Progenitor cell of endocrine pancreas (in vitro differentiated cells): ENCODE data around the gene MCTP2. TPM values are rescaled to one million over a fixed set of nuclear protein-coding genes. Genes with fewer than 3 reads are reported as not detected.

ENCODE experiments used
- DNase-seq: peaks from one replicate; pipeline ENCODE4 v3.0.0; 2021; ENCODE audit warnings: low spot score; ENCODE audit not compliant: unreplicated experiment
- H3K27ac Mint-ChIP-seq: 2 replicates; pipeline ENCODE4 v1.8.0; 2021; ENCODE audit warnings: mild to moderate bottlenecking, moderate library complexity, mixed read lengths
- H3K27me3 Mint-ChIP-seq: 2 replicates; pipeline ENCODE4 v1.8.0; 2021; ENCODE audit warnings: mixed read lengths
- H3K36me3 Mint-ChIP-seq: 2 replicates; pipeline ENCODE4 v1.8.0; 2022; ENCODE audit warnings: mixed read lengths; ENCODE audit not compliant: insufficient read depth
- H3K4me1 Mint-ChIP-seq: 2 replicates; pipeline ENCODE4 v1.8.0; 2021; ENCODE audit warnings: low read depth, mixed read lengths
- H3K4me3 Mint-ChIP-seq: 2 replicates; pipeline ENCODE4 v1.8.0; 2021; ENCODE audit warnings: low read depth, mild to moderate bottlenecking, moderate library complexity, mixed read lengths
- H3K9me3 Mint-ChIP-seq: 2 replicates; pipeline ENCODE4 v1.8.0; 2021; ENCODE audit warnings: low read depth, mixed read lengths
- total RNA-seq: library from RNA; stranded (reverse); gene quantifications from 2 replicates; pipeline ENCODE4 v1.2.1, GENCODE V29; 2021
- TF ChIP-seq, protein P1 (sequence below): fragments of 200-600 bp; sonication (generic); IDR thresholded peaks from one replicate; pipeline ENCODE4 v1.5.0; 2021; ENCODE audit warnings: antibody characterized with exemption, mild to moderate bottlenecking; ENCODE audit not compliant: unreplicated experiment

The MCTP2 gene
- total RNA-seq, 1 donor from 2014 or later, result 2.6 TPM

DNA sequence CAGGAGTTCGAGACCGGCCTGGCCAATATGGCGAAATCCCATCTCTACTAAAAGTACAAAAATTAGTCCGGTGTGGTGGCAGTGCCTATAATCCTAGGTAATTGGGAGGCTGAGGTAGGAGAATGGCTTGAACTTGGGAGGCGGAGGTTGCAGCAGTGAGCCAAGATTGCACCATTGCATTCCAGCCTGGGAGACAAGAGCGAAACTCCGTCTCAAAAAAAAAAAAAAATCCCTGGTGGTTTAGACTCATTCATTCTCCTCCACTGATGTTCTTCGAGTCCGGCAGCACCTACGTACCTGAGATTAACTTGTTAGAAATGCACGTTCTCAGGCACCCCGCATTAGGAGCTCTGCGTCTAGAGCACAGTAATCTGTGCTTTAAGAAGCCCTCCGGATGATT lies 3.7 kb downstream of the MCTP2 start:
- TF ChIP-seq, protein P1, sequence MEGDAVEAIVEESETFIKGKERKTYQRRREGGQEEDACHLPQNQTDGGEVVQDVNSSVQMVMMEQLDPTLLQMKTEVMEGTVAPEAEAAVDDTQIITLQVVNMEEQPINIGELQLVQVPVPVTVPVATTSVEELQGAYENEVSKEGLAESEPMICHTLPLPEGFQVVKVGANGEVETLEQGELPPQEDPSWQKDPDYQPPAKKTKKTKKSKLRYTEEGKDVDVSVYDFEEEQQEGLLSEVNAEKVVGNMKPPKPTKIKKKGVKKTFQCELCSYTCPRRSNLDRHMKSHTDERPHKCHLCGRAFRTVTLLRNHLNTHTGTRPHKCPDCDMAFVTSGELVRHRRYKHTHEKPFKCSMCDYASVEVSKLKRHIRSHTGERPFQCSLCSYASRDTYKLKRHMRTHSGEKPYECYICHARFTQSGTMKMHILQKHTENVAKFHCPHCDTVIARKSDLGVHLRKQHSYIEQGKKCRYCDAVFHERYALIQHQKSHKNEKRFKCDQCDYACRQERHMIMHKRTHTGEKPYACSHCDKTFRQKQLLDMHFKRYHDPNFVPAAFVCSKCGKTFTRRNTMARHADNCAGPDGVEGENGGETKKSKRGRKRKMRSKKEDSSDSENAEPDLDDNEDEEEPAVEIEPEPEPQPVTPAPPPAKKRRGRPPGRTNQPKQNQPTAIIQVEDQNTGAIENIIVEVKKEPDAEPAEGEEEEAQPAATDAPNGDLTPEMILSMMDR, result no peak
- H3K27ac Mint-ChIP-seq, result no peak overlapping the region
- peaks cover 31% of the 10 kb centered on the region for H3K27me3 Mint-ChIP-seq
- no peak overlapping the region for H3K4me3 Mint-ChIP-seq
- DNase-seq, result no peak
- peaks cover 13% of the 10 kb centered on the region for H3K4me1 Mint-ChIP-seq
- no peaks in the 10 kb centered on the region for H3K9me3 Mint-ChIP-seq
- H3K36me3 Mint-ChIP-seq, result no peaks in the 10 kb centered on the region

DNA sequence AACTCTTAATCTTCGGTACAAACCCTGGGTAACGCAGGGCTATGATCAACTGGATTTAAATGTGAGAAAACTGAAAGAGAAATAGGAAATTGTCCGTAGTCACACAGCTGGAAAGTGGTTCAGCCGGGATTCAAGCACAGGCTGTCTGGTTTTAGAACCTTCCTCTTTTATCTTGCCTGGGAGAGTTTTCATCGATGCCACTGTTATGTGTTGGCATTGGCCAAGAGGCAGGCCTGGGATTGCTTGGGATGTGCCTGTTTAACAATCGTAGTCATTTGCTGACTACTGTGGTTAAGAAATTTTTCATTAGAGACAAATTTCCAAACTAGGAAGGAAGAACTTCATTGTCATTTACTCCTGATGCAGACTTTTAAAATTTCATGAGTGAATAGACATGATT lies 4.3 kb downstream of the MCTP2 start:
- H3K27me3 Mint-ChIP-seq, result peaks cover 25% of the 10 kb centered on the region
- H3K36me3 Mint-ChIP-seq, result no peaks in the 10 kb centered on the region
- no peak overlapping the region for H3K27ac Mint-ChIP-seq
- H3K4me1 Mint-ChIP-seq, result peaks cover 11% of the 10 kb centered on the region
- H3K9me3 Mint-ChIP-seq, result no peaks in the 10 kb centered on the region
- TF ChIP-seq, protein P1, result no peak
- no peak overlapping the region for H3K4me3 Mint-ChIP-seq
- no peak for DNase-seq

GRCh38 chr15:94236608-94237007 lies 5.2 kb downstream of the MCTP2 start:
- Mint-ChIP-seq H3K9me3 (no peaks in the 10 kb centered on the region), H3K27ac (no peak overlapping the region), H3K4me1 (peaks cover 6% of the 10 kb centered on the region), H3K27me3 (peaks cover 21% of the 10 kb centered on the region), H3K36me3 (no peaks in the 10 kb centered on the region), H3K4me3 (no peak overlapping the region)
- TF ChIP-seq, protein P1, result no peak
- DNase-seq, result no peak

GRCh38 chr15:94237903-94238302 lies 6.5 kb downstream of the MCTP2 start:
- Mint-ChIP-seq H3K9me3 (no peaks in the 10 kb centered on the region), H3K4me1 (peaks cover 6% of the 10 kb centered on the region), H3K27ac (no peak overlapping the region), H3K27me3 (peaks cover 12% of the 10 kb centered on the region), H3K36me3 (no peaks in the 10 kb centered on the region), H3K4me3 (no peak overlapping the region)
- TF ChIP-seq, protein P1, result no peak
- DNase-seq, result no peak

DNA sequence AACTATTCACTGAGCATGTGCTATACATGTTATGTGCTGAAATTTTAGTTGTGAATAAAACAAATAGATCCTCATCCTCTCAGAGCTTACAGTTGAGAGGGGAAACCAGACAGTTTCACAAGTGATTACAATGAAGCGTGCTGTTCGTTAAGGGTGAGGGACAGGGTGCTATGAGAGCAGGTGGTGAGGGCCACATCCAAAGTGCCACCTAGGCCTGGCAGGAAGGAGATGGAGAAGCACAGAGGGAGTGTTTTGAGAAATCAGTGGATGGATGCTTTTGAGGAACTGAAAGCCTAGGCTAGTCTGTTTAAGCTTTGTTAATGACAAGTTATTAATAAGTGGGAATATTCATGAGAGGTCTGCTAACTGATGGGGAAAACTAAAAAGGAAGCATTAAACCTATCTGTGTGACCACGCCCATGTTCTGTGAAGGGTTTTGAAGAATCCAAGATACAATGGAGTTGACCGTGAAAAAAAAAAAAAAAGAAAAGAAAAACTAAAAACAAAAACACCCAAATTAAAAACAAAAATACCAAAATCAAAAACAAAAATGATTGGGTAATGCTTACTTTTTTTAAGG lies 7.3 kb downstream of the MCTP2 start:
- Mint-ChIP-seq H3K27ac (no peak overlapping the region), H3K9me3 (no peaks in the 10 kb centered on the region), H3K4me1 (peaks cover 6% of the 10 kb centered on the region), H3K4me3 (no peak overlapping the region), H3K27me3 (peaks cover 7% of the 10 kb centered on the region), H3K36me3 (no peaks in the 10 kb centered on the region)
- DNase-seq, result no peak
- TF ChIP-seq, protein P1, result no peak
